Right renal pelvis (tissue), 4 donors: ENCODE measurements around the gene AMOTL2. TPM values are rescaled to one million over a fixed set of nuclear protein-coding genes. Genes with fewer than 3 reads are reported as not detected.
A peak's percentile ranks its signal among the peaks of the same experiment; 100 is the strongest.

ENCODE experiments used
- DNase-seq, 4 donors: peaks; one replicate each; pipeline ENCODE4 v3.0.0-alpha.2; 2013; ENCODE audit warnings: low read depth in 4 of 4, low spot score in 3 of 4, missing footprints in 1 of 4
- polyA plus RNA-seq, 4 donors: library from polyadenylated mRNA; unstranded; fragments of 120-200 nt; gene quantifications; one replicate each; pipeline ENCODE4 v1.2.1, GENCODE V29; 2013; ENCODE audit not compliant: insufficient read length in 4 of 4

AMOTL2 gene
- polyA plus RNA-seq, 4 donors, result 81.9 to 98.2 (median 93.6) TPM

GRCh38 chr3:134338201-134338512 is 36.1 kb downstream of the AMOTL2 start:
- DNase-seq, result no peak

- no peak for DNase-seq
Observed at GRCh38 chr3:134337511-134338200, 36.6 kb downstream of the AMOTL2 start.

GRCh38 chr3:134337071-134337482 is 37.2 kb downstream of the AMOTL2 start:
- no peak for DNase-seq

GRCh38 chr3:134336587-134336986 is 37.7 kb downstream of the AMOTL2 start:
- DNase-seq, result no peak

- no peak for DNase-seq
Observed at GRCh38 chr3:134334901-134335280, 39.4 kb downstream of the AMOTL2 start.

- no peak for DNase-seq
Observed at GRCh38 chr3:134334231-134334900, 39.9 kb downstream of the AMOTL2 start.

GRCh38 chr3:134333522-134334181 is 40.6 kb downstream of the AMOTL2 start:
- DNase-seq, result no peak

GRCh38 chr3:134332344-134332743 is 41.9 kb downstream of the AMOTL2 start:
- no peak for DNase-seq

- no peak for DNase-seq
Observed at GRCh38 chr3:134331811-134332199, 42.4 kb downstream of the AMOTL2 start.

- DNase-seq, result no peak
Observed at GRCh38 chr3:134330883-134331810, 43.1 kb downstream of the AMOTL2 start.

- no peak for DNase-seq
Observed at GRCh38 chr3:134328846-134329245, 45.4 kb downstream of the AMOTL2 start.

- DNase-seq, result no peak
Observed at GRCh38 chr3:134328147-134328591, 46.1 kb downstream of the AMOTL2 start.

GRCh38 chr3:134327594-134327975 is 46.7 kb downstream of the AMOTL2 start:
- DNase-seq, result no peak

- DNase-seq, result peak in 2 of 4 donors; percentile 39 to 72
Observed at GRCh38 chr3:134326760-134327593, 47.3 kb downstream of the AMOTL2 start.

GRCh38 chr3:134326126-134326525 is 48.1 kb downstream of the AMOTL2 start:
- DNase-seq, result no peak

- DNase-seq, result no peak
Observed at GRCh38 chr3:134325706-134326105, 48.5 kb downstream of the AMOTL2 start.

- DNase-seq, result no peak
Observed at GRCh38 chr3:134325061-134325705, 49.1 kb downstream of the AMOTL2 start.

GRCh38 chr3:134323966-134324962 is 50.0 kb downstream of the AMOTL2 start:
- DNase-seq, result no peak
